Measurements from ENCODE around the gene TRERF1.

DNA sequence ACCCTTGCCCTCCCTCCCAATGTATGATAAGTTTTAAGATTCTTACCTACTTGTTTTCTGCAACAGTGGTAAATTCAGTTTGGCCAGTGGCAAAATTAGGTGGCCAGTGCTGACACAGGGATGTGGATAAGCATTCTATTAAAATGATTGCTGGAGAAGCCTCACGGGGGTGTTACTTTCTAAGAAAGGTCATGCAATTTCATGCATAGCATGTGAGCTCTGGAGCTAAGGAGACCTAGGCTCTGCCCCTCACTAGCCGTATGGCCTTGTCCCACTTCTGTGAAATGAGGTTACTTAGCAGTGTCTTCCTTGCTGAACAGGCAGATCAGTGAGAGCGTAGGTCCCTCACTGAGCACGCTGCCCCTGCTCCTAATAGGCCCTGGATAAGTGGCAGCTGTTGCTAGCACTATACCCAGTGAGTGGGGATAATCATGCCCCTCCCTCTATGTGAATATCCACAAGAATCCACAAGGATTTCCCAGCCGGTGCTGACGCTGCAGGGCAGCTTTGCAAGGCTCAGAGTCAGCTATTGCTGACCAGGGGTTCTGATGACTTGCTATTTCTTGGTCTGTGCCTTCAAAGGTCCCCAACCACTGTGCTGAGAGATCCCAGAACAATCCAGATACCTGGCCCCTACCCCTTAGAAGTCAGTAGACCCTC lies 147.5 kb downstream of the TRERF1 start:
- TF ChIP-seq, protein P1, sequence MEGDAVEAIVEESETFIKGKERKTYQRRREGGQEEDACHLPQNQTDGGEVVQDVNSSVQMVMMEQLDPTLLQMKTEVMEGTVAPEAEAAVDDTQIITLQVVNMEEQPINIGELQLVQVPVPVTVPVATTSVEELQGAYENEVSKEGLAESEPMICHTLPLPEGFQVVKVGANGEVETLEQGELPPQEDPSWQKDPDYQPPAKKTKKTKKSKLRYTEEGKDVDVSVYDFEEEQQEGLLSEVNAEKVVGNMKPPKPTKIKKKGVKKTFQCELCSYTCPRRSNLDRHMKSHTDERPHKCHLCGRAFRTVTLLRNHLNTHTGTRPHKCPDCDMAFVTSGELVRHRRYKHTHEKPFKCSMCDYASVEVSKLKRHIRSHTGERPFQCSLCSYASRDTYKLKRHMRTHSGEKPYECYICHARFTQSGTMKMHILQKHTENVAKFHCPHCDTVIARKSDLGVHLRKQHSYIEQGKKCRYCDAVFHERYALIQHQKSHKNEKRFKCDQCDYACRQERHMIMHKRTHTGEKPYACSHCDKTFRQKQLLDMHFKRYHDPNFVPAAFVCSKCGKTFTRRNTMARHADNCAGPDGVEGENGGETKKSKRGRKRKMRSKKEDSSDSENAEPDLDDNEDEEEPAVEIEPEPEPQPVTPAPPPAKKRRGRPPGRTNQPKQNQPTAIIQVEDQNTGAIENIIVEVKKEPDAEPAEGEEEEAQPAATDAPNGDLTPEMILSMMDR (IDR thresholded peaks at IDR 0.05 in 4 of 5, conservative IDR thresholded peaks at IDR 0.05 in 1 of 5): no peak
- no peak for TF ChIP-seq POLR2A (IDR thresholded peaks at IDR 0.05)

All from gastrocnemius medialis (tissue), 4 donors.